Keratinocyte (primary cell): Measurements from ENCODE around the gene TPRN.

ENCODE experiments used
- CTCF ChIP-seq, 3 experiments: IDR thresholded peaks in 1 of 3; conservative IDR thresholded peaks in 1 of 3; optimal IDR thresholded peaks in 1 of 3; 2 replicates in 2 of 3; 3 replicates in 1 of 3; pipeline versions ENCODE3 to v1.5.1; 2011; ENCODE audit warnings: low read length in 3 of 3, mild to moderate bottlenecking in 3 of 3, moderate library complexity in 2 of 3, control low read depth in 1 of 3, inconsistent platforms in 1 of 3; ENCODE audit not compliant: insufficient read depth in 2 of 3; ENCODE audit errors: extremely low read depth in 1 of 3
- EZH2 ChIP-seq: IDR thresholded peaks from one replicate; pipeline ENCODE4 v1.6.1; 2012; ENCODE audit warnings: inconsistent platforms, mild to moderate bottlenecking, low read length, moderate library complexity

GRCh38 chr9:137182836-137183235, 17.7 kb downstream of the TPRN start:
- TF ChIP-seq CTCF (optimal IDR thresholded peaks at IDR 0.05 in 1 of 3, IDR thresholded peaks at IDR 0.05 in 1 of 3, conservative IDR thresholded peaks at IDR 0.05 in 1 of 3; ENCODE audit: extremely low read depth in 1 of 3, insufficient read depth in 2 of 3, low read length in 3 of 3), result no peak
- TF ChIP-seq EZH2, result no peak
